AG04450 (cell line): ENCODE results near the gene STMN1. TPM values are rescaled to one million over a fixed set of nuclear protein-coding genes. Genes with fewer than 3 reads are reported as not detected.

Experiments
- CTCF ChIA-PET: fragments of 300-600, 350-600 bp; formaldehyde crosslinking; extraction: SDS; loops from one replicate; lab custom pipeline; 2022; ENCODE audit warnings: antibody characterized with exemption, inconsistent platforms; lab: Charles Lee
- POLR2A ChIA-PET: fragments of 350-600 bp; formaldehyde crosslinking; extraction: SDS; loops from one replicate; lab custom pipeline; 2021; ENCODE audit warnings: antibody characterized with exemption, inconsistent platforms; lab: Yijun Ruan, JAX
- DNase-seq: peaks from one replicate; pipeline ENCODE4 v3.0.0-alpha.2; 2011; ENCODE audit warnings: low read depth, low spot score
- H3K27ac ChIP-seq: one replicate; pipeline ENCODE4 v1.5.1; 2012; ENCODE audit warnings: low read depth, low read length, control low read depth
- H3K27me3 ChIP-seq: one replicate; pipeline ENCODE4 v1.6.0; 2012; ENCODE audit warnings: low read length; ENCODE audit not compliant: control insufficient read depth, insufficient read depth
- H3K4me3 ChIP-seq: 2 replicates; pipeline ENCODE4 v1.5.1; 2011; ENCODE audit warnings: mild to moderate bottlenecking, low read depth, low read length, control low read depth
- H3K9me3 ChIP-seq: 2 replicates; pipeline ENCODE4 v1.5.1; 2012; ENCODE audit warnings: low read length; ENCODE audit not compliant: control insufficient read depth, insufficient read depth
- CTCF ChIP-seq: IDR thresholded peaks from 2 replicates; pipeline ENCODE4 v1.5.1; 2011; ENCODE audit warnings: low read depth, low read length, control low read depth, inconsistent platforms
- polyA minus RNA-seq: library from RNA; depleted of rRNA, polyadenylated mRNA; stranded (reverse); fragments of >200 nt; gene quantifications from 2 replicates; pipeline ENCODE4 v1.2.3, GENCODE V29; 2011; rRNA and poly(A)+ RNA removed
- polyA plus RNA-seq: library from polyadenylated mRNA; depleted of rRNA; stranded (reverse); fragments of >200 nt; gene quantifications from 2 replicates; pipeline ENCODE4 v1.2.3, GENCODE V29; 2011; rRNA removed

The STMN1 gene
- polyA plus RNA-seq (154 and 176 TPM in 2 replicates), polyA minus RNA-seq (24.8 and 35.5 TPM in 2 replicates)

- H3K27ac ChIP-seq, result peak within 1 kb of the TSS; percentile 75
- ChIA-PET CTCF (interaction anchor here (1.3 to 3.6 kb wide), 6 partner anchors 8 to 111 kb away, joined by 3 to 74 read pairs (median 5); partner anchors contain the start of gene PAFAH2), POLR2A (interaction anchor here (0.6 to 3.5 kb wide), 6 partner anchors 10 to 198 kb away, joined by 3 to 16 read pairs (median 4); partner anchors contain the start of genes MTFR1L, PAFAH2 and PAQR7)
- TF ChIP-seq CTCF, result no peak
- H3K4me3 ChIP-seq, result peak within 1 kb of the TSS; percentile 65
- H3K27me3 ChIP-seq, result no peaks in the 10 kb centered on the region
- H3K9me3 ChIP-seq, result no peaks in the 10 kb centered on the region
- peak; percentile 79 for DNase-seq
Measured at GRCh38 chr1:25905680-25906643, at the start of gene STMN1. Gene STMN1 (minus strand): TSS chr1:25906419. CDS start chr1:25904676, 1,743 bp downstream.

GRCh38 chr1:25955553-25955952 lies 49.3 kb upstream of the STMN1 start:
- Histone ChIP-seq H3K4me3 (no peak overlapping the region), H3K27me3 (no peaks in the 10 kb centered on the region), H3K9me3 (peaks cover 9% of the 10 kb centered on the region), H3K27ac (no peak overlapping the region)
- no peak for TF ChIP-seq CTCF
- CTCF ChIA-PET, result no interaction called here
- POLR2A ChIA-PET, result no interaction called here
- no peak for DNase-seq

DNA sequence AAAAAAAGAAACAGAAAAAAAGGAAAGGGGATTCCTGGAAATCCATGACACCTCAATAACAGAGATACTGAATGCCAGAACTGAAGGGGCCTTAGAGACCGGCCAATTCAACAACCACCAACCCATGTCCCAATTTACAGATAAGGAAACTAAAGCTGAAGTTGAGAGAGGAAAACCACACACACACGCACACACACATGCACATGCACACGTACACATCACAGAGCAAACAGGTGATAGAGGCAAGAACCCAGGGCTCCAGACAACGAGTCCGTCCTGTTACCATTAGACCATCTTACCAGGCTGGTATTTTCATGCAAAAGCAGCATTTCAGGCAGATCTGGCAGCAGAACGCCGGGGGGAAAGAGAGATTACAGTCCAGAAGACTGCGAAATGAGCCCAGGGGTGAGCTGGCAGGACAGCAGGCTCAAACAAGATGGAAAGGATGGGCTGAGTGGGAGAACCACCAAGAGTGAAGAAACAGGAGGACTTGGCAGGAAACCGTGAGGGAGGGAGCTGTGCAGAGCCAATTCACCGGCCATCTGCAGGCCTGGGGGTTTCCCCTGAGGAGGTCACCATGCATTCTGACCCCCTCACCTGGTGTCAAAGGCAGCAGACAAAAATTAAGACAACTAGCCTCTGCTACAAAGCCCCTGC lies 48.2 kb upstream of the STMN1 start:
- peaks cover 9% of the 10 kb centered on the region for H3K9me3 ChIP-seq
- no peak for TF ChIP-seq CTCF
- ChIA-PET CTCF (interaction anchor here (0.7 to 1.1 kb wide), 2 partner anchors 14 to 60 kb away, joined by 3 read pairs; no protein-coding TSS in a partner anchor), POLR2A (no interaction called here)
- no peaks in the 10 kb centered on the region for H3K27me3 ChIP-seq
- H3K4me3 ChIP-seq, result no peak overlapping the region
- no peak for DNase-seq
- no peak overlapping the region for H3K27ac ChIP-seq

- Histone ChIP-seq H3K9me3 (peaks cover 4% of the 10 kb centered on the region), H3K4me3 (no peak overlapping the region), H3K27ac (peak overlapping the region; percentile 11), H3K27me3 (no peaks in the 10 kb centered on the region)
- CTCF ChIA-PET, result interaction anchor here (0.9 to 1.1 kb wide), 2 partner anchors 45 to 58 kb away, joined by 3 read pairs; partner anchors contain the start of gene PAFAH2
- peak; percentile 34 for DNase-seq
- no peak for TF ChIP-seq CTCF
- POLR2A ChIA-PET, result interaction anchor here (1.0 kb wide), 1 partner anchor 30 kb away, joined by 3 read pairs; no protein-coding TSS in a partner anchor
Measured at GRCh38 chr1:25952841-25953401, 46.7 kb upstream of the STMN1 start.
